ENCODE measurements around the gene SLC12A8. TPM values are rescaled to one million over a fixed set of nuclear protein-coding genes. Genes with fewer than 3 reads are reported as not detected.
A peak's percentile ranks its signal among the peaks of the same experiment; 100 is the strongest.

Gene SLC12A8
- total RNA-seq, 1 donor from 2014 or later = 0.58 TPM

GRCh38 chr3:125069968-125070745 is 142.4 kb downstream of the SLC12A8 start:
- H3K4me3 Mint-ChIP-seq = no peak overlapping the region
- TF ChIP-seq, protein P1, sequence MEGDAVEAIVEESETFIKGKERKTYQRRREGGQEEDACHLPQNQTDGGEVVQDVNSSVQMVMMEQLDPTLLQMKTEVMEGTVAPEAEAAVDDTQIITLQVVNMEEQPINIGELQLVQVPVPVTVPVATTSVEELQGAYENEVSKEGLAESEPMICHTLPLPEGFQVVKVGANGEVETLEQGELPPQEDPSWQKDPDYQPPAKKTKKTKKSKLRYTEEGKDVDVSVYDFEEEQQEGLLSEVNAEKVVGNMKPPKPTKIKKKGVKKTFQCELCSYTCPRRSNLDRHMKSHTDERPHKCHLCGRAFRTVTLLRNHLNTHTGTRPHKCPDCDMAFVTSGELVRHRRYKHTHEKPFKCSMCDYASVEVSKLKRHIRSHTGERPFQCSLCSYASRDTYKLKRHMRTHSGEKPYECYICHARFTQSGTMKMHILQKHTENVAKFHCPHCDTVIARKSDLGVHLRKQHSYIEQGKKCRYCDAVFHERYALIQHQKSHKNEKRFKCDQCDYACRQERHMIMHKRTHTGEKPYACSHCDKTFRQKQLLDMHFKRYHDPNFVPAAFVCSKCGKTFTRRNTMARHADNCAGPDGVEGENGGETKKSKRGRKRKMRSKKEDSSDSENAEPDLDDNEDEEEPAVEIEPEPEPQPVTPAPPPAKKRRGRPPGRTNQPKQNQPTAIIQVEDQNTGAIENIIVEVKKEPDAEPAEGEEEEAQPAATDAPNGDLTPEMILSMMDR (IDR thresholded peaks at IDR 0.05) = no peak
- CTCF ChIA-PET = no interaction called here
- POLR2A ChIA-PET = no interaction called here
- no peaks in the 10 kb centered on the region for H3K36me3 Mint-ChIP-seq (ENCODE audit: low read depth)
- H3K27me3 Mint-ChIP-seq = peaks cover 2% of the 10 kb centered on the region
- no peak overlapping the region for H3K27ac Mint-ChIP-seq
- H3K4me1 Mint-ChIP-seq = peaks cover 21% of the 10 kb centered on the region
- ATAC-seq (ENCODE audit: low read depth) (no peak), DNase-seq (no peak)
- intact Hi-C loops (cut with micrococcal nuclease) = loop anchor here (1.0 to 10.0 kb wide), 2 partner anchors 14 to 1845 kb away; no protein-coding TSS in a partner anchor
- H3K9me3 Mint-ChIP-seq = no peaks in the 10 kb centered on the region

DNA sequence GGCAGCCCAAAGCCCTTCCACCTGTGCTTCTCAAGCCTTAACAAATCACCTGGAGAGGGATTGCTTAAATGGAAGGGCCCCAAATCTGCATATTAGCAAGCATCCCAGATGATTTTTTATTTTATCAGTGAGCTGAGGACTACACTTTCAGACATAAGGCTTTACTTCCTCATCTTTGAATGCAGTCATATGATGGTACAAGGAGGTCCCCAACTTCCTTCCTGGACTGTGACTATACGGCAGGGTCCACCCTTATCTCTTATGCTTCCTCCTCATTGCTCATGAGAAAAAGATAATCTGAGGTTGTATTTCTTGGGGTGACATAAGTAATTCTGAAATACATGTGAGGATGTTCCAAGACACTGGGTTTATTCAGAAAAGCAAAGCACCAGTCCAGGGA is 143.1 kb downstream of the SLC12A8 start:
- ChIA-PET CTCF (no interaction called here), POLR2A (no interaction called here)
- peak overlapping the region; percentile 27 for H3K27ac Mint-ChIP-seq
- intact Hi-C loops (cut with micrococcal nuclease) = loop anchor here (1.0 kb wide), 1 partner anchor 13 kb away; no protein-coding TSS in a partner anchor
- TF ChIP-seq, protein P1 (IDR thresholded peaks at IDR 0.05) = no peak
- peaks cover 21% of the 10 kb centered on the region for H3K4me1 Mint-ChIP-seq
- no peaks in the 10 kb centered on the region for H3K36me3 Mint-ChIP-seq (ENCODE audit: low read depth)
- no peaks in the 10 kb centered on the region for H3K9me3 Mint-ChIP-seq
- H3K27me3 Mint-ChIP-seq = peaks cover 2% of the 10 kb centered on the region
- no peak for DNase-seq
- peak; percentile 42 for ATAC-seq (ENCODE audit: low read depth)
- no peak overlapping the region for H3K4me3 Mint-ChIP-seq

- POLR2A ChIA-PET = no interaction called here
- TF ChIP-seq, protein P1 (IDR thresholded peaks at IDR 0.05) = no peak
- intact Hi-C loops (cut with micrococcal nuclease) = no loop called here
- Mint-ChIP-seq H3K27me3 (peaks cover 5% of the 10 kb centered on the region), H3K4me3 (no peak overlapping the region), H3K36me3 (ENCODE audit: low read depth) (no peaks in the 10 kb centered on the region), H3K9me3 (no peaks in the 10 kb centered on the region), H3K4me1 (peaks cover 21% of the 10 kb centered on the region), H3K27ac (no peak overlapping the region)
- ATAC-seq (ENCODE audit: low read depth) (no peak), DNase-seq (no peak)
- CTCF ChIA-PET = no interaction called here
Measured at GRCh38 chr3:125068265-125068664, 144.3 kb downstream of the SLC12A8 start.

DNA sequence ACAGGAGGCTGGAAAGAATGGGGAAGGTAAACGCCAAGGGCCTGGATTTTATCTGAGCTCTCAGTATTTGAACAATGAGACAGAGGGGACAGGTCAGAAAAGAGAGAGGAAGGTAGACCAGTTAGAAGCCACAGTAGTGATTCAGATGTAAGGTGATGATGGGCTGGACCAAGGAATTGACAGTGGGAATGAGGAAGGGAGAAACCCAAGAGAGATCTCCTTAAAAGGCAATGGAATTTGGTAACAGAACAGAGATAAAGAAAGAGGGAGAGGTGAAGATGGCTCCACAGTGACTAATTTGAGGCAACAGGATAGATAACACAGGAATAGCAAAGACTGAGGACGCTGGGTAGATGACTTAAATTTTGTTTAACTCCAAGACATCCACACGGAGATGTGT is 145.3 kb downstream of the SLC12A8 start:
- Mint-ChIP-seq H3K27ac (no peak overlapping the region), H3K9me3 (no peaks in the 10 kb centered on the region), H3K4me3 (no peak overlapping the region), H3K4me1 (peaks cover 21% of the 10 kb centered on the region), H3K36me3 (ENCODE audit: low read depth) (no peaks in the 10 kb centered on the region), H3K27me3 (peaks cover 7% of the 10 kb centered on the region)
- TF ChIP-seq, protein P1 (IDR thresholded peaks at IDR 0.05) = no peak
- CTCF ChIA-PET = no interaction called here
- no peak for DNase-seq
- intact Hi-C loops (cut with micrococcal nuclease) = no loop called here
- ATAC-seq (ENCODE audit: low read depth) = no peak
- POLR2A ChIA-PET = no interaction called here

- no peak overlapping the region for H3K4me3 Mint-ChIP-seq
Measured at GRCh38 chr3:125062904-125063618, 149.5 kb downstream of the SLC12A8 start.

More at GRCh38 chr3:125062904-125063618, 149.5 kb downstream of the SLC12A8 start:
- CTCF ChIA-PET = no interaction called here
- Mint-ChIP-seq H3K27ac (no peak overlapping the region), H3K9me3 (no peaks in the 10 kb centered on the region), H3K36me3 (ENCODE audit: low read depth) (no peaks in the 10 kb centered on the region), H3K27me3 (peaks cover 17% of the 10 kb centered on the region), H3K4me1 (peaks cover under 1% of the 10 kb centered on the region)
- ATAC-seq (ENCODE audit: low read depth) (no peak), DNase-seq (no peak)
- intact Hi-C loops (cut with micrococcal nuclease) = no loop called here
- POLR2A ChIA-PET = no interaction called here
- TF ChIP-seq, protein P1 (IDR thresholded peaks at IDR 0.05) = no peak
